Epithelial cell of proximal tubule (primary cell): ENCODE data around the gene NPAS4. TPM values are rescaled to one million over a fixed set of nuclear protein-coding genes. Genes with fewer than 3 reads are reported as not detected.

Source experiments
- DNase-seq: peaks from one replicate; pipeline ENCODE4 v3.0.0-alpha.2; 2011; ENCODE audit warnings: low read depth
- H3K4me3 ChIP-seq: 2 replicates; pipeline ENCODE4 v1.5.1; 2011; ENCODE audit warnings: low read depth, mild to moderate bottlenecking, low read length
- CTCF ChIP-seq: conservative IDR thresholded peaks from 2 replicates; pipeline ENCODE4 v1.5.1; 2012; ENCODE audit warnings: low read depth, mild to moderate bottlenecking, low read length
- total RNA-seq: library from RNA; depleted of rRNA; stranded (reverse); fragments of >200 nt; gene quantifications from 2 replicates; pipeline ENCODE4 v1.2.3, GENCODE V29; 2015

NPAS4 gene
- total RNA-seq, 1 donor from 2014 or later = not detected

- TF ChIP-seq CTCF = no peak
- DNase-seq = no peak
- no peak overlapping the region for H3K4me3 ChIP-seq
Measured at GRCh38 chr11:66411323-66411722, 9.5 kb upstream of the NPAS4 start.

GRCh38 chr11:66412110-66412509 is 8.7 kb upstream of the NPAS4 start:
- H3K4me3 ChIP-seq = no peak overlapping the region
- TF ChIP-seq CTCF = no peak

GRCh38 chr11:66413167-66413566 is 7.7 kb upstream of the NPAS4 start:
- no peak for TF ChIP-seq CTCF
- no peak overlapping the region for H3K4me3 ChIP-seq
- no peak for DNase-seq

More at GRCh38 chr11:66412110-66412509, 8.7 kb upstream of the NPAS4 start:
- no peak for DNase-seq

- no peak overlapping the region for H3K4me3 ChIP-seq
- TF ChIP-seq CTCF = no peak
- no peak for DNase-seq
Measured at GRCh38 chr11:66414120-66414934, 6.5 kb upstream of the NPAS4 start.

- no peak overlapping the region for H3K4me3 ChIP-seq
- TF ChIP-seq CTCF = no peak
- DNase-seq = no peak
Measured at GRCh38 chr11:66415423-66415822, 5.4 kb upstream of the NPAS4 start.

- no peak overlapping the region for H3K4me3 ChIP-seq
- no peak for DNase-seq
- no peak for TF ChIP-seq CTCF
Measured at GRCh38 chr11:66417000-66417399, 3.8 kb upstream of the NPAS4 start.
